Endothelial cell of umbilical vein (primary cell): Measurements from ENCODE around the gene UST. TPM values are rescaled to one million over a fixed set of nuclear protein-coding genes. Genes with fewer than 3 reads are reported as not detected.
"Not testable (repeated sequence)": the region's sequence is repeated elsewhere in the genome, so short reads cannot be mapped to it uniquely, and the experiment has no call there.

Source experiments
- BruUV-seq: library from RNA; stranded (reverse); fragments of 400-500 nt; replicated peaks from 2 replicates; lab custom pipeline; 2021; lab: Mats Ljungman, UMichigan
- CTCF ChIA-PET: fragments of 300-600, 350-600 bp; sonication (Branson Sonifier 250); formaldehyde crosslinking; loops from one replicate; lab custom pipeline; 2021; ENCODE audit warnings: antibody characterized with exemption, inconsistent platforms; lab: Charles Lee
- POLR2A ChIA-PET: fragments of 300-600, 350-600 bp; sonication (Branson Sonifier 250); formaldehyde crosslinking; loops from one replicate; lab custom pipeline; 2021; ENCODE audit warnings: antibody characterized with exemption, inconsistent platforms; lab: Charles Lee
- DNase-seq: peaks from one replicate; pipeline ENCODE4 v3.0.0-alpha.2; 2011; ENCODE audit warnings: low read depth, low spot score
- FAIRE-seq: peaks from 2 replicates; lab custom pipeline; 2011; peaks lifted over from hg19 to GRCh38; lab: Jason Lieb, UNC
- H2AFZ ChIP-seq: 2 replicates; pipeline ENCODE4 v1.6.0; 2012; ENCODE audit warnings: low read depth, low read length, control low read depth, inconsistent platforms
- H3K27ac ChIP-seq: 2 replicates; pipeline ENCODE4 v1.5.1; 2011; ENCODE audit warnings: low read depth, mild to moderate bottlenecking, control low read depth, low read length, moderate library complexity; ENCODE audit not compliant: insufficient read depth
- H3K27me3 ChIP-seq, 2 experiments: 2 replicates each; pipeline versions ENCODE4 v1.6.0 to v1.6.1; 2011; ENCODE audit warnings: low read length in 2 of 2, mixed read lengths in 1 of 2; ENCODE audit not compliant: control insufficient read depth in 2 of 2, insufficient read depth in 2 of 2
- H3K36me3 ChIP-seq, 2 experiments: 2 replicates in 1 of 2; 3 replicates in 1 of 2; pipeline ENCODE4 v1.5.1; 2011; ENCODE audit warnings: low read length in 2 of 2, mild to moderate bottlenecking in 1 of 2, moderate library complexity in 1 of 2; ENCODE audit not compliant: control insufficient read depth in 2 of 2, insufficient read depth in 2 of 2; ENCODE audit errors: extremely low read depth in 1 of 2
- H3K4me1 ChIP-seq: 3 replicates; pipeline ENCODE4 v1.5.1; 2011; ENCODE audit warnings: mild to moderate bottlenecking, low read length; ENCODE audit not compliant: control insufficient read depth, insufficient read depth; ENCODE audit errors: extremely low read depth
- H3K4me2 ChIP-seq: 2 replicates; pipeline ENCODE4 v1.6.1; 2011; ENCODE audit warnings: low read length, control low read depth, mixed read lengths; ENCODE audit not compliant: insufficient read depth
- H3K4me3 ChIP-seq, 3 experiments: fragments of 200-600 bp in 1 of 3; sonication (generic), shearing (Covaris generic) in 1 of 3; replicated peaks in 1 of 3; 2 replicates each; pipeline ENCODE4 v1.5.1; 2011 to 2016; ENCODE audit warnings: control low read depth in 3 of 3, low read length in 3 of 3, mild to moderate bottlenecking in 2 of 3, inconsistent platforms in 1 of 3, low read depth in 1 of 3, moderate library complexity in 1 of 3; ENCODE audit not compliant: insufficient read depth in 1 of 3
- H3K79me2 ChIP-seq: 2 replicates; pipeline ENCODE4 v1.6.0; 2012; ENCODE audit warnings: low read length, inconsistent platforms; ENCODE audit not compliant: control insufficient read depth, insufficient read depth
- H3K9ac ChIP-seq: replicated peaks from 2 replicates; pipeline ENCODE3; 2011; ENCODE audit warnings: low read length, control low read depth; ENCODE audit not compliant: insufficient read depth; ENCODE audit errors: extremely low read depth
- H3K9me1 ChIP-seq: replicated peaks from 3 replicates; pipeline ENCODE4 v1.6.0; 2011; ENCODE audit warnings: mild to moderate bottlenecking, low read length; ENCODE audit not compliant: control insufficient read depth, insufficient read depth; ENCODE audit errors: extremely low read depth
- H3K9me3 ChIP-seq: replicated peaks from 2 replicates; pipeline ENCODE4 v1.5.1; 2012; ENCODE audit warnings: low read length, inconsistent platforms; ENCODE audit not compliant: control insufficient read depth, insufficient read depth
- H4K20me1 ChIP-seq: replicated peaks from 2 replicates; pipeline ENCODE3; 2011; ENCODE audit warnings: mild to moderate bottlenecking, low read length; ENCODE audit not compliant: control insufficient read depth, insufficient read depth; ENCODE audit errors: extremely low read depth
- CTCF ChIP-seq, 2 donors: IDR thresholded peaks; 1 replicate in 1 of 2; 2 replicates in 1 of 2; pipeline ENCODE4 v1.5.1; 2011; ENCODE audit warnings: low read length in 2 of 2, mild to moderate bottlenecking in 2 of 2, moderate library complexity in 2 of 2, control low read depth in 1 of 2, inconsistent platforms in 1 of 2, low read depth in 1 of 2; ENCODE audit not compliant: insufficient read depth in 1 of 2; ENCODE audit errors: extremely low read depth in 1 of 2
- EZH2 ChIP-seq: IDR thresholded peaks from 2 replicates; pipeline ENCODE4 v1.6.1; 2012; ENCODE audit warnings: borderline replicate concordance, low read depth, mild to moderate bottlenecking, moderate library complexity, low read length, inconsistent platforms; ENCODE audit not compliant: severe bottlenecking
- FOS ChIP-seq: IDR thresholded peaks from 2 replicates; pipeline ENCODE4 v1.6.1; 2011; ENCODE audit warnings: mild to moderate bottlenecking, low read length, moderate library complexity, borderline replicate concordance; ENCODE audit not compliant: insufficient read depth
- GATA2 ChIP-seq: IDR thresholded peaks from 2 replicates; pipeline ENCODE4 v1.7.0; 2011; ENCODE audit warnings: low read depth, mild to moderate bottlenecking, moderate library complexity, mixed read lengths, low read length; ENCODE audit not compliant: insufficient read length, insufficient read depth
- JUN ChIP-seq: IDR thresholded peaks from 2 replicates; pipeline ENCODE4 v1.6.1; 2011; ENCODE audit warnings: borderline replicate concordance, low read depth; ENCODE audit not compliant: insufficient read length, insufficient read depth
- MAX ChIP-seq: IDR thresholded peaks from 2 replicates; pipeline ENCODE4 v1.6.1; 2011; ENCODE audit not compliant: insufficient read depth, insufficient read length
- MYC ChIP-seq: IDR thresholded peaks from one replicate; pipeline ENCODE4 v1.6.1; 2011; ENCODE audit warnings: mild to moderate bottlenecking, low read depth, low read length
- POLR2A ChIP-seq: IDR thresholded peaks from 2 replicates; pipeline ENCODE4 v1.6.1; 2012; ENCODE audit warnings: low read depth, mild to moderate bottlenecking, control low read depth, low read length
- POLR2AphosphoS5 ChIP-seq: IDR thresholded peaks from 2 replicates; pipeline ENCODE4 v1.6.1; 2012; ENCODE audit warnings: low read depth, mild to moderate bottlenecking, control low read depth, low read length, moderate library complexity; ENCODE audit not compliant: insufficient read depth
- dilution Hi-C: fragments of 300-500 bp; cut with MboI; formaldehyde crosslinking; loops from one replicate; pipeline ENCODE4 v1.15.0; 2019; ENCODE audit warnings: low sequenced_read_pairs; ENCODE audit not compliant: extremely low pct_ligation_motif_present
- intact Hi-C: fragments of 100-400 bp; cut with micrococcal nuclease; formaldehyde crosslinking; loops from one replicate; pipeline ENCODE4 v1.10.0; 2022
- polyA plus RNA-seq, 4 experiments: library from polyadenylated mRNA; depleted of rRNA in 3 of 4; stranded (reverse) in 3 of 4; unstranded in 1 of 4; fragments of >200 nt; gene quantifications; 2 replicates each; pipeline versions ENCODE4 v1.2.1 to v1.2.3, GENCODE V29; 2011 to 2012; ENCODE audit warnings: missing spikeins in 1 of 4
- total RNA-seq: library from RNA; stranded (reverse); gene quantifications from 2 replicates; pipeline ENCODE4 v1.2.3, GENCODE V29; 2021

Gene UST
- total and polyA plus RNA-seq, 2 donors (not counting 3 experiments of a cell fraction or from before 2014, with no cell fraction given) = 0.26 to 0.84 TPM

DNA sequence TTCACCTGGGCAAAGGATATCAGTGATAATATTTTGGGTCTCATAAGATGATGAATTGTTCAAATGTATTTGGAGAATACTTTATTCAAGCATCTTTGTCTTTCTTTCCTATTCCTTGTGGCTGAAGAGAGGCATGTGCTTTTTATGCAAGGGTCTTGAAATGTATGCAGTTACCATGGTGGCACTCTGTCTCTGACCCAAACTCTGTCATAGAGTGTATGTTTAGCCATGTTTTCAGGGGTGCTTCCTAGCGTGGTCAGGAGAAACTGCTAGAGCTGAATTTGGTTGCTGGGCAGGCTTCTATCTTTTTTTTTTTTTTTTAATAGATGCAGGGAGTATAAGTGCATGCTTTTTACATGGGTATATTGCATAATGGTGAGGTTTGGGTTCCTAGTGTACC lies 15.4 kb downstream of the UST start:
- no peak for TF ChIP-seq POLR2A
- no peak for TF ChIP-seq EZH2
- no peak for TF ChIP-seq MYC
- TF ChIP-seq MAX = no peak
- no peak for TF ChIP-seq FOS
- no peak for TF ChIP-seq GATA2
- TF ChIP-seq CTCF (IDR thresholded peaks at IDR 0.05; ENCODE audit: extremely low read depth in 1 of 2, insufficient read depth in 1 of 2, low read depth in 1 of 2, low read length in 2 of 2) = no peak
- no peak for TF ChIP-seq JUN
- no peak for TF ChIP-seq POLR2AphosphoS5
- no peaks in the 10 kb centered on the region for H3K4me1 ChIP-seq
- dilution Hi-C loops (no loop called here), intact Hi-C loops (no loop called here)
- H2AFZ ChIP-seq = no peak overlapping the region
- ChIA-PET CTCF (no interaction called here), POLR2A (no interaction called here)
- no peaks in the 10 kb centered on the region for H3K79me2 ChIP-seq
- DNase-seq (no peak), FAIRE-seq (no peak)
- no peak overlapping the region for H3K27ac ChIP-seq
- H3K4me3 ChIP-seq = no peak overlapping the region
- no peaks in the 10 kb centered on the region for H3K36me3 ChIP-seq
- no peak overlapping the region for H3K4me2 ChIP-seq
- H3K9me3 ChIP-seq = no peaks in the 10 kb centered on the region
- peaks cover 3 to 7% of the 10 kb centered on the region in 2 experiments for H3K27me3 ChIP-seq
- no peaks in the 10 kb centered on the region for H3K9me1 ChIP-seq
- no peaks in the 10 kb centered on the region for H4K20me1 ChIP-seq
- H3K9ac ChIP-seq = no peak overlapping the region
- BruUV-seq = no TSS peak

GRCh38 chr6:148764259-148765020 lies 17.6 kb downstream of the UST start:
- CTCF ChIA-PET, FAIRE-seq, H3K79me2 ChIP-seq: not testable (repeated sequence)

More at GRCh38 chr6:148764259-148765020, 17.6 kb downstream of the UST start:
- POLR2A ChIA-PET, H4K20me1 ChIP-seq, H3K36me3 ChIP-seq, H3K4me3 ChIP-seq, H3K27me3 ChIP-seq, H3K9me1 ChIP-seq, BruUV-seq, dilution Hi-C loops, intact Hi-C loops, H2AFZ ChIP-seq, H3K4me2 ChIP-seq, H3K27ac ChIP-seq, DNase-seq, H3K4me1 ChIP-seq, H3K9me3 ChIP-seq, H3K9ac ChIP-seq: not testable (repeated sequence)
